ENCODE measurements around the gene RNF41.

DNA sequence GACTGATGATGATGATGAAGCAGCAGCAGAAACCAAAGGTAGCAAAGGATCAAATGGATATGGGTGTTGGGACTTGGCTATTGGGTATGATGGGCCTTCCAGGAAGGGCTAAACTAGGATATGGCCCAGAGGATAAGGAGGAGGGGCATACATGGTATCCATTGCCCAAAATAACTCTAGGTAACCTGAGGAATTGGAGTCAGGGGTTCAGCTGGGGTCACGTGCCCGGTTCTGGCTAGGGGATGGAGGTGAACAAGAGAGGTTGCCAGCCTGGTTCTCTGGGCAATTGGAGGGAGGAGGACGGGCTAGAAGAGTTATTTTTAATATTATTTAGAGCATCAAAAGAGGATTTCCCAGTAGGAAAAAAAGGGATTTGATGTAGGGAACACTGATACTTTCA lies 39.2 kb upstream of the RNF41 start:
- TF ChIP-seq, protein P1, sequence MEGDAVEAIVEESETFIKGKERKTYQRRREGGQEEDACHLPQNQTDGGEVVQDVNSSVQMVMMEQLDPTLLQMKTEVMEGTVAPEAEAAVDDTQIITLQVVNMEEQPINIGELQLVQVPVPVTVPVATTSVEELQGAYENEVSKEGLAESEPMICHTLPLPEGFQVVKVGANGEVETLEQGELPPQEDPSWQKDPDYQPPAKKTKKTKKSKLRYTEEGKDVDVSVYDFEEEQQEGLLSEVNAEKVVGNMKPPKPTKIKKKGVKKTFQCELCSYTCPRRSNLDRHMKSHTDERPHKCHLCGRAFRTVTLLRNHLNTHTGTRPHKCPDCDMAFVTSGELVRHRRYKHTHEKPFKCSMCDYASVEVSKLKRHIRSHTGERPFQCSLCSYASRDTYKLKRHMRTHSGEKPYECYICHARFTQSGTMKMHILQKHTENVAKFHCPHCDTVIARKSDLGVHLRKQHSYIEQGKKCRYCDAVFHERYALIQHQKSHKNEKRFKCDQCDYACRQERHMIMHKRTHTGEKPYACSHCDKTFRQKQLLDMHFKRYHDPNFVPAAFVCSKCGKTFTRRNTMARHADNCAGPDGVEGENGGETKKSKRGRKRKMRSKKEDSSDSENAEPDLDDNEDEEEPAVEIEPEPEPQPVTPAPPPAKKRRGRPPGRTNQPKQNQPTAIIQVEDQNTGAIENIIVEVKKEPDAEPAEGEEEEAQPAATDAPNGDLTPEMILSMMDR (IDR thresholded peaks at IDR 0.05), result no peak
- no peak for TF ChIP-seq POLR2A (IDR thresholded peaks at IDR 0.05)

Data from right lobe of liver (tissue), 4 donors.